DMS114 treated with DMSO at 0.1 percent for 48 hours (cell line): ENCODE data around the gene PRDM16.

Experiments used
- DNase-seq: peaks from one replicate; lab custom pipeline; 2025; ENCODE audit not compliant: unreplicated experiment; lab: John Stamatoyannopoulos, UW

PRDM16 gene

GRCh38 chr1:3380469-3380868 is 311.5 kb downstream of the PRDM16 start:
- no peak for DNase-seq

GRCh38 chr1:3381901-3382300 is 312.9 kb downstream of the PRDM16 start:
- DNase-seq = no peak

GRCh38 chr1:3382326-3383057 is 313.5 kb downstream of the PRDM16 start:
- no peak for DNase-seq

- DNase-seq = no peak
Measured at GRCh38 chr1:3383679-3384078, 314.7 kb downstream of the PRDM16 start.

- DNase-seq = no peak
Measured at GRCh38 chr1:3384407-3384806, 315.4 kb downstream of the PRDM16 start.

- no peak for DNase-seq
Measured at GRCh38 chr1:3386205-3387002, 317.4 kb downstream of the PRDM16 start.

GRCh38 chr1:3387401-3387800 is 318.4 kb downstream of the PRDM16 start:
- DNase-seq = no peak

GRCh38 chr1:3389093-3389833 is 320.3 kb downstream of the PRDM16 start:
- DNase-seq = no peak

GRCh38 chr1:3390291-3390690 is 321.3 kb downstream of the PRDM16 start:
- DNase-seq = no peak

- no peak for DNase-seq
Measured at GRCh38 chr1:3391711-3392110, 322.7 kb downstream of the PRDM16 start.

GRCh38 chr1:3393024-3393986 is 324.3 kb downstream of the PRDM16 start:
- DNase-seq = no peak

GRCh38 chr1:3393987-3394920 is 325.3 kb downstream of the PRDM16 start:
- no peak for DNase-seq

- no peak for DNase-seq
Measured at GRCh38 chr1:3396411-3396810, 327.4 kb downstream of the PRDM16 start.

GRCh38 chr1:3397311-3397710 is 328.3 kb downstream of the PRDM16 start:
- no peak for DNase-seq

GRCh38 chr1:3398396-3399140 is 329.6 kb downstream of the PRDM16 start:
- DNase-seq = no peak

- no peak for DNase-seq
Measured at GRCh38 chr1:3399732-3400131, 330.7 kb downstream of the PRDM16 start.

GRCh38 chr1:3401585-3402257 is 332.7 kb downstream of the PRDM16 start:
- no peak for DNase-seq
